CD14-positive monocyte (primary cell): ENCODE measurements around the gene SENP3. TPM values are rescaled to one million over a fixed set of nuclear protein-coding genes. Genes with fewer than 3 reads are reported as not detected.
A peak's percentile ranks its signal among the peaks of the same experiment; 100 is the strongest.

Source experiments
- DNase-seq, 3 donors: peaks; one replicate each; pipeline ENCODE4 v3.0.0-alpha.2; 2011 to 2022
- H2AFZ ChIP-seq: 2 replicates; pipeline ENCODE4 v1.6.0; 2012; ENCODE audit warnings: mild to moderate bottlenecking, low read depth, low read length, inconsistent platforms; ENCODE audit not compliant: insufficient read depth, poor library complexity, severe bottlenecking
- H3K27ac ChIP-seq, 2 donors: 1 replicate in 1 of 2; 2 replicates in 1 of 2; pipeline ENCODE4 v1.5.1; 2012 to 2013; ENCODE audit warnings: low read length in 2 of 2, control low read depth in 1 of 2, inconsistent platforms in 1 of 2, low read depth in 1 of 2, mild to moderate bottlenecking in 1 of 2
- H3K27me3 ChIP-seq, 2 donors: one replicate each; pipeline versions ENCODE4 v1.6.0 to v1.6.1; 2011 to 2013; ENCODE audit warnings: low read length in 2 of 2; ENCODE audit not compliant: control insufficient read depth in 2 of 2, insufficient read depth in 2 of 2
- H3K36me3 ChIP-seq, 2 donors: replicated peaks in 1 of 2; 1 replicate in 1 of 2; 2 replicates in 1 of 2; pipeline versions ENCODE4 v1.5.1 to v1.6.1; 2012 to 2013; ENCODE audit warnings: low read length in 2 of 2, control low read depth in 1 of 2, inconsistent platforms in 1 of 2, mild to moderate bottlenecking in 1 of 2; ENCODE audit not compliant: insufficient read depth in 2 of 2, control insufficient read depth in 1 of 2
- H3K4me1 ChIP-seq, 2 donors: 1 replicate in 1 of 2; 2 replicates in 1 of 2; pipeline versions ENCODE4 v1.5.1 to v1.6.1; 2012 to 2013; ENCODE audit warnings: low read length in 2 of 2, control low read depth in 1 of 2, inconsistent platforms in 1 of 2, mild to moderate bottlenecking in 1 of 2, moderate library complexity in 1 of 2; ENCODE audit not compliant: insufficient read depth in 2 of 2, control insufficient read depth in 1 of 2
- H3K4me2 ChIP-seq: replicated peaks from 2 replicates; pipeline ENCODE3; 2012; ENCODE audit warnings: low read length, moderate library complexity, mild to moderate bottlenecking; ENCODE audit not compliant: poor library complexity, severe bottlenecking; ENCODE audit errors: extremely low read depth
- H3K4me3 ChIP-seq, 3 experiments: fragments of 200-600 bp in 1 of 3; sonication (generic) in 1 of 3; replicated peaks in 1 of 3; 1 replicate in 2 of 3; 2 replicates in 1 of 3; pipeline ENCODE4 v1.5.1; 2011 to 2013; ENCODE audit warnings: low read length in 3 of 3, mild to moderate bottlenecking in 3 of 3, control low read depth in 2 of 3, low read depth in 2 of 3, inconsistent platforms in 1 of 3, moderate library complexity in 1 of 3
- H3K79me2 ChIP-seq: 2 replicates; pipeline ENCODE4 v1.6.0; 2012; ENCODE audit warnings: mild to moderate bottlenecking, control low read depth, inconsistent platforms, low read length, moderate library complexity; ENCODE audit not compliant: insufficient read depth
- H3K9ac ChIP-seq: 2 replicates; pipeline ENCODE4 v1.6.0; 2017; ENCODE audit warnings: low read length, mild to moderate bottlenecking; ENCODE audit not compliant: insufficient read depth, poor library complexity, severe bottlenecking
- H3K9me3 ChIP-seq, 2 donors: replicated peaks in 1 of 2; 1 replicate in 1 of 2; 2 replicates in 1 of 2; pipeline versions ENCODE4 v1.5.1 to v1.6.1; 2012 to 2013; ENCODE audit warnings: low read length in 2 of 2, control low read depth in 1 of 2; ENCODE audit not compliant: control insufficient read depth in 1 of 2, insufficient read depth in 1 of 2
- H4K20me1 ChIP-seq: 2 replicates; pipeline ENCODE4 v1.6.0; 2012; ENCODE audit warnings: mild to moderate bottlenecking, low read length, control low read depth, moderate library complexity; ENCODE audit not compliant: insufficient read depth
- H3K27ac Mint-ChIP-seq, 7 donors: one replicate each; pipeline ENCODE4 v1.8.0; 2020; ENCODE audit warnings: mild to moderate bottlenecking in 7 of 7, mixed read lengths in 7 of 7, moderate library complexity in 6 of 7, inconsistent platforms in 2 of 7
- H3K27me3 Mint-ChIP-seq, 3 donors: one replicate each; pipeline ENCODE4 v1.8.0; 2021 to 2022; ENCODE audit warnings: low read depth in 3 of 3, mild to moderate bottlenecking in 3 of 3, mixed read lengths in 3 of 3, moderate library complexity in 3 of 3, inconsistent platforms in 1 of 3
- H3K36me3 Mint-ChIP-seq, 2 donors: one replicate each; pipeline ENCODE4 v1.8.0; 2020; ENCODE audit warnings: mixed read lengths in 2 of 2, inconsistent platforms in 1 of 2, mild to moderate bottlenecking in 1 of 2
- H3K4me1 Mint-ChIP-seq: one replicate; pipeline ENCODE4 v1.8.0; 2020; ENCODE audit warnings: mild to moderate bottlenecking, mixed read lengths
- H3K4me3 Mint-ChIP-seq, 2 donors: one replicate each; pipeline ENCODE4 v1.8.0; 2020; ENCODE audit warnings: mild to moderate bottlenecking in 2 of 2, mixed read lengths in 2 of 2, moderate library complexity in 1 of 2
- H3K9me3 Mint-ChIP-seq, 7 donors: one replicate each; pipeline ENCODE4 v1.8.0; 2020 to 2022; ENCODE audit warnings: mixed read lengths in 7 of 7, mild to moderate bottlenecking in 6 of 7, moderate library complexity in 6 of 7, inconsistent platforms in 2 of 7
- CTCF ChIP-seq: fragments of 200-600 bp; IDR thresholded peaks from one replicate; pipeline ENCODE4 v1.8.0; 2022; ENCODE audit warnings: antibody characterized with exemption, mild to moderate bottlenecking
- WGBS: methylation state at CpG from one replicate; pipeline ENCODE4 v1.1.5; 2013; ENCODE audit warnings: missing lambda C conversion rate; ENCODE audit not compliant: insufficient coverage; 5-methylcytosine and 5-hydroxymethylcytosine counted together
- intact Hi-C, 2 donors: fragments of 100-400 bp; cut with micrococcal nuclease; formaldehyde crosslinking; loops; one replicate each; pipeline versions ENCODE4 v1.15.0 to v1.15.1; 2023
- polyA plus RNA-seq, 3 donors: library from polyadenylated mRNA; depleted of rRNA in 1 of 3; unstranded in 2 of 3; stranded (reverse) in 1 of 3; fragments of 300-500 nt in 2 of 3; fragments of >200 nt in 1 of 3; fragmentation: Illumina TruSeq in 2 of 3; gene quantifications; 1 replicate in 2 of 3; 2 replicates in 1 of 3; pipeline ENCODE4 v1.2.3, GENCODE V29; 2012 to 2021

The SENP3 gene
- polyA plus RNA-seq, 3 donors = 2.9 to 140 (median 5.6) TPM

- H3K9me3 Mint-ChIP-seq = no peaks in the 10 kb centered on the region
- no peaks in the 10 kb centered on the region for H3K27me3 Mint-ChIP-seq
- DNase-seq = no peak
- no peak overlapping the region for H2AFZ ChIP-seq
- intact Hi-C loops = no loop called here
- peaks cover 52 to 63% of the 10 kb centered on the region in 2 donors for H3K36me3 Mint-ChIP-seq
- peak overlapping the region in 1 of 2 donors; percentile 20 for H3K27ac ChIP-seq
- H3K79me2 ChIP-seq = peaks cover 40% of the 10 kb centered on the region
- H3K4me3 ChIP-seq = no peak overlapping the region
- H3K9ac ChIP-seq = no peak overlapping the region
- peaks cover 12% of the 10 kb centered on the region for H3K4me1 Mint-ChIP-seq
- no peak for TF ChIP-seq CTCF
- H4K20me1 ChIP-seq = peaks cover 39% of the 10 kb centered on the region
- no peak overlapping the region for H3K4me3 Mint-ChIP-seq
- no CpG with 5 or more reads among the region's 4 CpGs for WGBS
- no peaks in the 10 kb centered on the region for H3K4me1 ChIP-seq
- H3K9me3 ChIP-seq = no peaks in the 10 kb centered on the region
- H3K27me3 ChIP-seq = no peaks in the 10 kb centered on the region
- H3K36me3 ChIP-seq = peaks cover 42 to 65% of the 10 kb centered on the region in 2 donors
- H3K27ac Mint-ChIP-seq = no peak overlapping the region
- no peak overlapping the region for H3K4me2 ChIP-seq
Measured at GRCh38 chr17:7606280-7606679, 44.6 kb downstream of the SENP3 start.

- Histone ChIP-seq H3K9me3 (no peaks in the 10 kb centered on the region), H3K27me3 (no peaks in the 10 kb centered on the region), H4K20me1 (peaks cover 54% of the 10 kb centered on the region), H3K4me2 (no peak overlapping the region), H3K36me3 (peaks cover 9 to 22% of the 10 kb centered on the region in 2 donors), H2AFZ (no peak overlapping the region), H3K4me3 (no peak overlapping the region), H3K79me2 (peaks cover 71% of the 10 kb centered on the region), H3K9ac (no peak overlapping the region), H3K4me1 (peaks cover 24 to 31% of the 10 kb centered on the region in 2 donors), H3K27ac (no peak overlapping the region)
- Mint-ChIP-seq H3K27me3 (no peaks in the 10 kb centered on the region), H3K4me3 (no peak overlapping the region), H3K36me3 (peaks cover 18 to 27% of the 10 kb centered on the region in 2 donors), H3K9me3 (no peaks in the 10 kb centered on the region), H3K27ac (peak overlapping the region in 2 of 7 donors; percentile 47 to 72), H3K4me1 (peaks cover 38% of the 10 kb centered on the region)
- DNase-seq = no peak
- WGBS = 100% methylated on average over 1 of the region's 2 CpGs
- TF ChIP-seq CTCF = no peak
- intact Hi-C loops = no loop called here
Measured at GRCh38 chr17:7610641-7611040, 48.9 kb downstream of the SENP3 start.
